GM12874 (cell line): ENCODE measurements around the gene AMMECR1.

Experiments used
- CTCF ChIP-seq: IDR thresholded peaks from 2 replicates; pipeline ENCODE4 v1.5.1; 2011; ENCODE audit warnings: low read depth, mild to moderate bottlenecking, control low read depth, low read length, moderate library complexity; ENCODE audit not compliant: insufficient read depth

The AMMECR1 gene

GRCh38 chrX:110286106-110286505 is 31.8 kb downstream of the AMMECR1 start:
- TF ChIP-seq CTCF: no peak

GRCh38 chrX:110284159-110284558 is 33.7 kb downstream of the AMMECR1 start:
- no peak for TF ChIP-seq CTCF

- TF ChIP-seq CTCF: no peak
Observed at GRCh38 chrX:110282922-110283321, 35.0 kb downstream of the AMMECR1 start.

GRCh38 chrX:110281377-110281776 is 36.5 kb downstream of the AMMECR1 start:
- TF ChIP-seq CTCF: no peak

- no peak for TF ChIP-seq CTCF
Observed at GRCh38 chrX:110280954-110281353, 36.9 kb downstream of the AMMECR1 start.

- TF ChIP-seq CTCF: no peak
Observed at GRCh38 chrX:110277609-110278008, 40.3 kb downstream of the AMMECR1 start.

- TF ChIP-seq CTCF: no peak
Observed at GRCh38 chrX:110276778-110277177, 41.1 kb downstream of the AMMECR1 start.

- no peak for TF ChIP-seq CTCF
Observed at GRCh38 chrX:110268886-110269285, 49.0 kb downstream of the AMMECR1 start.
